ENCODE results near the gene CYTH1. TPM values are rescaled to one million over a fixed set of nuclear protein-coding genes. Genes with fewer than 3 reads are reported as not detected.

Gene CYTH1
- total RNA-seq, 2 donors from 2014 or later = 54.6 to 68.9 TPM

DNA sequence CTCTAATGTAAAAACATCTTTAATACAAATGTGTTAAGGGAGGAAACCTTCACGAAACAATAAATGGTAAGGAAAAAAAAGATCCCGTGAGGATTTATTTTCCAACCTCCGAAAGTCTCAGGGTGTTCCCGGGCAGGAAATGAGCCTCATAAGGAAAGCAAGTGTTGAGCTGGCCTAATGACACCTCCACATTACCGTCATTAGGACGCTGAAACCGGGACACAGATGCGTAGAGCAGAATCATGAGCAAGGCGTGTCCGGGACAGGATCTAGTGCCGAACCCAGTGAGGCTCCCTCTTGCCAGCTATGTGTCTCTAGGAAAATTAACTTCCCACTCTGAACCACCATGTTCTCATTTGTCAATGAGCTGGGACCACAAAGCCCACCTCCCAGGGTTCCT lies 22.7 kb upstream of the CYTH1 start:
- TF ChIP-seq, protein P1, sequence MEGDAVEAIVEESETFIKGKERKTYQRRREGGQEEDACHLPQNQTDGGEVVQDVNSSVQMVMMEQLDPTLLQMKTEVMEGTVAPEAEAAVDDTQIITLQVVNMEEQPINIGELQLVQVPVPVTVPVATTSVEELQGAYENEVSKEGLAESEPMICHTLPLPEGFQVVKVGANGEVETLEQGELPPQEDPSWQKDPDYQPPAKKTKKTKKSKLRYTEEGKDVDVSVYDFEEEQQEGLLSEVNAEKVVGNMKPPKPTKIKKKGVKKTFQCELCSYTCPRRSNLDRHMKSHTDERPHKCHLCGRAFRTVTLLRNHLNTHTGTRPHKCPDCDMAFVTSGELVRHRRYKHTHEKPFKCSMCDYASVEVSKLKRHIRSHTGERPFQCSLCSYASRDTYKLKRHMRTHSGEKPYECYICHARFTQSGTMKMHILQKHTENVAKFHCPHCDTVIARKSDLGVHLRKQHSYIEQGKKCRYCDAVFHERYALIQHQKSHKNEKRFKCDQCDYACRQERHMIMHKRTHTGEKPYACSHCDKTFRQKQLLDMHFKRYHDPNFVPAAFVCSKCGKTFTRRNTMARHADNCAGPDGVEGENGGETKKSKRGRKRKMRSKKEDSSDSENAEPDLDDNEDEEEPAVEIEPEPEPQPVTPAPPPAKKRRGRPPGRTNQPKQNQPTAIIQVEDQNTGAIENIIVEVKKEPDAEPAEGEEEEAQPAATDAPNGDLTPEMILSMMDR (IDR thresholded peaks at IDR 0.05) = no peak
- no peaks in the 10 kb centered on the region for H3K27me3 ChIP-seq
- H3K4me3 ChIP-seq = no peak overlapping the region
- peak overlapping the region in 1 of 2 donors; percentile 34 for H3K9ac ChIP-seq (ENCODE audit: low read depth in 2 of 2, low read length in 2 of 2)
- DNase-seq = no peak
- no peaks in the 10 kb centered on the region for H3K9me3 ChIP-seq
- peaks cover 16% of the 10 kb centered on the region for H3K36me3 ChIP-seq
- no peak overlapping the region for H3K27ac ChIP-seq
- no peaks in the 10 kb centered on the region for H3K4me1 ChIP-seq
- intact Hi-C loops (cut with DNase I) = no loop called here

DNA sequence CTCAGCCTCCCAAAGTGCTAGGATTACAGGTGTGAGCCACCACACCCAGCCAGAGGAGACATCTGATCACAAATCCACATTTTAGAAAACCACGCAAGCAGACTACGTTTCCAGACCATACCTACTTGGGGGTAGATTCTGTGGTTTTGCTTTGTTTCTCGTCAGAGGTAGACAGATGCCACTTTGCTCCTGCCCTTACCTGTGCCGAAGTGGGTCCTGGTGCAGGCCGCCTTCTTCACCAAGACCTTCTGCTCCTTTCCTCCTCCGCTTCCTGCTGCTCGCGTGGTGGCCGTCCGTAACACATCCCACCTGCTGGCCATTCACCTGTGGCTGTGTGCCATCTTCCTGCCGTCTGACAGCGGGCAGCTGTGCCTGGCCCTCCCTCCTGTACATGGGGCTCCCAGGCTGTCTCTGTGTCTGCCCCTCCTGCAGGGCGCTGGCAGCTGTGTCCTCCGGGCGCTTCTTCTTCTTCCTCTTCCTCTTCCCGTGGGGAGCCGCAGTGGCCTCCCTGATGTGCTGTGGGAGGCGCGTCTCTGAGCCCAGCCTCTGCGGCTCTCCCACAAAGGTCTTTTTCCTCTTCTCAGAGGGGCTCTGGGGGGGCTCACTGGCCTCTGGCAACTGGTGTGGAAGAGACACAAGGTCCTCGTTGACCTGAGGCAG lies 21.2 kb upstream of the CYTH1 start:
- no peaks in the 10 kb centered on the region for H3K9me3 ChIP-seq
- peak; percentile 27 for DNase-seq

DNA sequence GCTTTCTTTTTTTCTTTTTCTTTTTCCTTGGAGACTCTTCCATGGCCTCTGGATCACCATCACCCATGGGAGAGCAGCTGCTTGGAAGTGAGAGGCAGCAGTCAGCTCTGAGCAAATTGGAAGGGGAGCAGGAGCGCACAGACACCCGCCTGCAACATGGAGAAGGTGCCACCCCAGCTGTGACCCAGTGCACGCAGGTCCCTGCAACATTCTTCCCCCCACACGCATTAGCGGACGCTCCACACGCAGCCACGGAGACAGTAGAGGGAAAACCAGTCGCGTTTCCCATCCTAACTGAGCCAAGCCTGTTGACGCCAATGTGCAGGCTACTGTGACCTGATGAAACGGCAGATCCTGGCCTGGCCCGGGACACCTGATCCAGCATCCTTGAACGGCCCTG lies 20.4 kb upstream of the CYTH1 start:
- no peak for DNase-seq
- no peaks in the 10 kb centered on the region for H3K9me3 ChIP-seq
- H3K27ac ChIP-seq = no peak overlapping the region
- no peaks in the 10 kb centered on the region for H3K27me3 ChIP-seq
- intact Hi-C loops (cut with DNase I) = no loop called here
- H3K9ac ChIP-seq (ENCODE audit: low read depth in 2 of 2, low read length in 2 of 2) = no peak overlapping the region
- no peaks in the 10 kb centered on the region for H3K4me1 ChIP-seq
- TF ChIP-seq, protein P1 (IDR thresholded peaks at IDR 0.05) = no peak
- peaks cover 16% of the 10 kb centered on the region for H3K36me3 ChIP-seq
- H3K4me3 ChIP-seq = no peak overlapping the region

More for the DNA sequence above, 21.2 kb upstream of the CYTH1 start:
- Histone ChIP-seq H3K36me3 (peaks cover 16% of the 10 kb centered on the region), H3K4me1 (no peaks in the 10 kb centered on the region), H3K27ac (no peak overlapping the region), H3K27me3 (no peaks in the 10 kb centered on the region), H3K9ac (ENCODE audit: low read depth in 2 of 2, low read length in 2 of 2) (no peak overlapping the region), H3K4me3 (no peak overlapping the region)
- intact Hi-C loops (cut with DNase I) = no loop called here
- TF ChIP-seq, protein P1 (IDR thresholded peaks at IDR 0.05) = no peak

DNA sequence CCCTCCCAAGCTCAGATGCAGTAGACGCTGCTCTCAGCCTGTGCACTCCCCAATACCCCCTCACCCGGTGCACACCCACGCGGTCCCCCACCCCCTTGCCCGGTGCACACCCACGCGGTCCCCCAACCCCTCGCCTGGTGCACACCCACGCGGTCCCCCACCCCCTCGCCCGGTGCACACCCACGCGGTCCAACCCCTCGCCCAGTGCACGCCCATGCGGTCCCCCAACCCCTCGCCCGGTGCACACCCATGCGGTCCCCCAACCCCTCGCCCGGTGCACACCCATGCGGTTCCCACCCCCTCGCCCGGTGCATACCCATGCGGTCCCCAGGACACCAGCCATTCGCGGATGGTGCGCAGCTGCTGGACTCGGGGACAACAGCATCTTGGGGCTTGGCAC lies 19.9 kb upstream of the CYTH1 start:
- Histone ChIP-seq H3K27ac (no peak overlapping the region), H3K9ac (ENCODE audit: low read depth in 2 of 2, low read length in 2 of 2) (no peak overlapping the region), H3K27me3 (no peaks in the 10 kb centered on the region), H3K36me3 (peaks cover 16% of the 10 kb centered on the region), H3K4me1 (no peaks in the 10 kb centered on the region), H3K4me3 (no peak overlapping the region), H3K9me3 (no peaks in the 10 kb centered on the region)
- DNase-seq = no peak
- intact Hi-C loops (cut with DNase I) = no loop called here
- TF ChIP-seq, protein P1 (IDR thresholded peaks at IDR 0.05) = no peak

DNA sequence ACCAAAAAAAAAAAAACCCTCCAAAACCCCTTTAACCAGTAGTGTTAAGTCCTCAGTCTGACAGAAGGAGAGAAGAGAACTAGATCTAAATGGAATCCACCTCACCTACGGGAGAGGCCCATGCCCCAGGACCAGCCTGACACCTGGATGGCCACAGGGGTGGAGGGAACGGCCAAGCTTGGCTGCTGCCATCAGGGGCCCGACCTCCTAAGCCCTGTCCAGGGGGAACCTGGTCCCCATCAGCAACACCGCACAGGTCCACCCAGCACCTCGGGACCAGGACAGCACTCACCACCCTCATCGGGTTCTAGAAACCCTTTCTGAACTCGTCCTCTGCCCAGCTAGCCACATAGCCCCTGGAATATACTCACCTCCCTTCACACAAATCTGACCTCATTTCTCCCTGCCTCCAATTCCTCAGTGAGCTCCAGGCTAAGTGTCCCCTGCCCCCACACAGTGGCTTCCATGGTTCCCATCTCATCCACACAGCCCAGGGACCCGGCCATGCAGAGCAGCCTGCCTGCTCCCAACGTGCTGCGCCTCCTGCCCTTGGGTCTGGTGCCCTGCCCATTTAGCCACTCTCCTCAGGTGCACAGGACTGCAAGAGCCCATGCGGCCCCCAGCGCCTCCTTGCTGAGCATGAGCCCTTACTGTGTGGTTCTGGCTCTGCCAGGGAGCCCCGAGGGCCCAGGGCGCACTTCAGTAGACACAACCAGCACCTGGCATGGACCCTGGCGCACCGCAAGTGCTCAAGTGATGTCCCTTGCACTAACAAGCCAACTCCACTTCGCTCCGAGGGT lies 18.3 kb upstream of the CYTH1 start:
- intact Hi-C loops (cut with DNase I) = no loop called here
- Histone ChIP-seq H3K27ac (no peak overlapping the region), H3K36me3 (peaks cover 23% of the 10 kb centered on the region), H3K9me3 (no peaks in the 10 kb centered on the region), H3K9ac (ENCODE audit: low read depth in 2 of 2, low read length in 2 of 2) (no peak overlapping the region), H3K4me1 (no peaks in the 10 kb centered on the region), H3K4me3 (no peak overlapping the region), H3K27me3 (no peaks in the 10 kb centered on the region)
- TF ChIP-seq, protein P1 (IDR thresholded peaks at IDR 0.05) = no peak
- no peak for DNase-seq

Data from colonic mucosa (tissue), 4 donors.